ENCODE results near the gene EYA4.

EYA4 gene

GRCh38 chr6:133277228-133277899 lies 36.2 kb downstream of the EYA4 start:
- H3K4me3 ChIP-seq (ENCODE audit: low read depth, low read length): no peak overlapping the region
- TF ChIP-seq CTCF (IDR thresholded peaks at IDR 0.05; ENCODE audit: low read depth, low read length) (no peak), MYC (IDR thresholded peaks at IDR 0.05; ENCODE audit: low read depth, low read length) (no peak), POLR2A (IDR thresholded peaks at IDR 0.05; ENCODE audit: extremely low read depth, insufficient read length) (no peak), MAX (IDR thresholded peaks at IDR 0.05; ENCODE audit: low read depth, low read length) (no peak)
- DNase-seq (ENCODE audit: low read depth): no peak

- no peak for DNase-seq (ENCODE audit: low read depth)
- no peak for TF ChIP-seq CTCF (IDR thresholded peaks at IDR 0.05; ENCODE audit: low read depth, low read length)
- no peak for TF ChIP-seq MAX (IDR thresholded peaks at IDR 0.05; ENCODE audit: low read depth, low read length)
- no peak for TF ChIP-seq MYC (IDR thresholded peaks at IDR 0.05; ENCODE audit: low read depth, low read length)
- no peak for TF ChIP-seq POLR2A (IDR thresholded peaks at IDR 0.05; ENCODE audit: extremely low read depth, insufficient read length)
- no peak overlapping the region for H3K4me3 ChIP-seq (ENCODE audit: low read depth, low read length)
These were observed 36.9 kb downstream of the EYA4 start for GRCh38 chr6:133277900-133278545.

- DNase-seq (ENCODE audit: low read depth): peak; percentile 38
- TF ChIP-seq CTCF (IDR thresholded peaks at IDR 0.05; ENCODE audit: low read depth, low read length) (peak; percentile 41), MAX (IDR thresholded peaks at IDR 0.05; ENCODE audit: low read depth, low read length) (no peak)
- H3K4me3 ChIP-seq (ENCODE audit: low read depth, low read length): no peak overlapping the region
These were observed 45.6 kb downstream of the EYA4 start for GRCh38 chr6:133286765-133287164.

GRCh38 chr6:133288662-133289061 lies 47.5 kb downstream of the EYA4 start:
- no peak for DNase-seq (ENCODE audit: low read depth)
- TF ChIP-seq MAX (IDR thresholded peaks at IDR 0.05; ENCODE audit: low read depth, low read length): no peak
- TF ChIP-seq POLR2A (IDR thresholded peaks at IDR 0.05; ENCODE audit: extremely low read depth, insufficient read length): no peak
- no peak for TF ChIP-seq CTCF (IDR thresholded peaks at IDR 0.05; ENCODE audit: low read depth, low read length)
- TF ChIP-seq MYC (IDR thresholded peaks at IDR 0.05; ENCODE audit: low read depth, low read length): no peak
- H3K4me3 ChIP-seq (ENCODE audit: low read depth, low read length): no peak overlapping the region

- DNase-seq (ENCODE audit: low read depth): no peak
- no peak for TF ChIP-seq MAX (IDR thresholded peaks at IDR 0.05; ENCODE audit: low read depth, low read length)
These were observed 48.7 kb downstream of the EYA4 start for GRCh38 chr6:133289733-133290306.

GRCh38 chr6:133290930-133291329 lies 49.8 kb downstream of the EYA4 start:
- DNase-seq (ENCODE audit: low read depth): no peak
- no peak overlapping the region for H3K4me3 ChIP-seq (ENCODE audit: low read depth, low read length)
- TF ChIP-seq POLR2A (IDR thresholded peaks at IDR 0.05; ENCODE audit: extremely low read depth, insufficient read length) (no peak), MAX (IDR thresholded peaks at IDR 0.05; ENCODE audit: low read depth, low read length) (no peak), MYC (IDR thresholded peaks at IDR 0.05; ENCODE audit: low read depth, low read length) (no peak), CTCF (IDR thresholded peaks at IDR 0.05; ENCODE audit: low read depth, low read length) (no peak)

More at GRCh38 chr6:133289733-133290306, 48.7 kb downstream of the EYA4 start:
- H3K4me3 ChIP-seq (ENCODE audit: low read depth, low read length): no peak overlapping the region
